ENCODE measurements around the gene SERINC2. TPM values are rescaled to one million over a fixed set of nuclear protein-coding genes. Genes with fewer than 3 reads are reported as not detected.

SERINC2 gene
- total and polyA plus RNA-seq, 9 of the 15 experiments (the other 6 are each of a cell fraction or from before 2014, with no cell fraction given): 0.07 to 1.2 (median 0.70) TPM; not detected in 2

DNA sequence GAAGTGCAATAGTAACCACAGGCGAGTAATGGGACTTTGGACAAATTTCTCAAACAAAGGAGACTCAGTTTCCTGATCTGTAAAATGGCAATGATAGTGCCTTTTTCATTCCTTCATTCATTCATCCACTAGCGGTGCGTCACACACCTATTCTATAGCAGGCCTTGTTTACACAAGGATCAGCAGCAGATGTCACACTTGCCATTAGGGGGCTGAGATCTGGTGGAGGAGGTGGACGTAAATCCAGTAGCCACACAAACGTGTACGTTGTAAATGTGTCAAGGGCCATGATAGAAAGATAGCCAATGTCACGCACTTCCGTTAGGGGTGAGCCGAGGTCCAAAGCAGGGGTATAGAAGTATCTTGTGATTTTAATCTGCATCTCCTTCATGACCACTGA is 34.2 kb downstream of the SERINC2 start (continued):
- TF ChIP-seq, protein P1, sequence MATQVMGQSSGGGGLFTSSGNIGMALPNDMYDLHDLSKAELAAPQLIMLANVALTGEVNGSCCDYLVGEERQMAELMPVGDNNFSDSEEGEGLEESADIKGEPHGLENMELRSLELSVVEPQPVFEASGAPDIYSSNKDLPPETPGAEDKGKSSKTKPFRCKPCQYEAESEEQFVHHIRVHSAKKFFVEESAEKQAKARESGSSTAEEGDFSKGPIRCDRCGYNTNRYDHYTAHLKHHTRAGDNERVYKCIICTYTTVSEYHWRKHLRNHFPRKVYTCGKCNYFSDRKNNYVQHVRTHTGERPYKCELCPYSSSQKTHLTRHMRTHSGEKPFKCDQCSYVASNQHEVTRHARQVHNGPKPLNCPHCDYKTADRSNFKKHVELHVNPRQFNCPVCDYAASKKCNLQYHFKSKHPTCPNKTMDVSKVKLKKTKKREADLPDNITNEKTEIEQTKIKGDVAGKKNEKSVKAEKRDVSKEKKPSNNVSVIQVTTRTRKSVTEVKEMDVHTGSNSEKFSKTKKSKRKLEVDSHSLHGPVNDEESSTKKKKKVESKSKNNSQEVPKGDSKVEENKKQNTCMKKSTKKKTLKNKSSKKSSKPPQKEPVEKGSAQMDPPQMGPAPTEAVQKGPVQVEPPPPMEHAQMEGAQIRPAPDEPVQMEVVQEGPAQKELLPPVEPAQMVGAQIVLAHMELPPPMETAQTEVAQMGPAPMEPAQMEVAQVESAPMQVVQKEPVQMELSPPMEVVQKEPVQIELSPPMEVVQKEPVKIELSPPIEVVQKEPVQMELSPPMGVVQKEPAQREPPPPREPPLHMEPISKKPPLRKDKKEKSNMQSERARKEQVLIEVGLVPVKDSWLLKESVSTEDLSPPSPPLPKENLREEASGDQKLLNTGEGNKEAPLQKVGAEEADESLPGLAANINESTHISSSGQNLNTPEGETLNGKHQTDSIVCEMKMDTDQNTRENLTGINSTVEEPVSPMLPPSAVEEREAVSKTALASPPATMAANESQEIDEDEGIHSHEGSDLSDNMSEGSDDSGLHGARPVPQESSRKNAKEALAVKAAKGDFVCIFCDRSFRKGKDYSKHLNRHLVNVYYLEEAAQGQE (IDR thresholded peaks at IDR 0.05; ENCODE audit: borderline replicate concordance): no peak
- TF ChIP-seq, protein P1 (CRISPR knock-in tag; IDR thresholded peaks at IDR 0.05; ENCODE audit: low read depth): no peak
- TF ChIP-seq ARNT (IDR thresholded peaks at IDR 0.05): no peak
- TF ChIP-seq POU5F1 (IDR thresholded peaks at IDR 0.05; ENCODE audit: borderline replicate concordance, low read depth, low read length, partially characterized antibody): no peak
- TF ChIP-seq ELF1 (tag; IDR thresholded peaks at IDR 0.05): no peak
- peak in 1 of 2 experiments; percentile 27; a peak in 2 of 4 replicates for TF ChIP-seq RAD21 (CRISPR knock-in tag; conservative IDR thresholded peaks at IDR 0.05 in 1 of 2, IDR thresholded peaks at IDR 0.05 in 1 of 2)
- TF ChIP-seq, protein P2, sequence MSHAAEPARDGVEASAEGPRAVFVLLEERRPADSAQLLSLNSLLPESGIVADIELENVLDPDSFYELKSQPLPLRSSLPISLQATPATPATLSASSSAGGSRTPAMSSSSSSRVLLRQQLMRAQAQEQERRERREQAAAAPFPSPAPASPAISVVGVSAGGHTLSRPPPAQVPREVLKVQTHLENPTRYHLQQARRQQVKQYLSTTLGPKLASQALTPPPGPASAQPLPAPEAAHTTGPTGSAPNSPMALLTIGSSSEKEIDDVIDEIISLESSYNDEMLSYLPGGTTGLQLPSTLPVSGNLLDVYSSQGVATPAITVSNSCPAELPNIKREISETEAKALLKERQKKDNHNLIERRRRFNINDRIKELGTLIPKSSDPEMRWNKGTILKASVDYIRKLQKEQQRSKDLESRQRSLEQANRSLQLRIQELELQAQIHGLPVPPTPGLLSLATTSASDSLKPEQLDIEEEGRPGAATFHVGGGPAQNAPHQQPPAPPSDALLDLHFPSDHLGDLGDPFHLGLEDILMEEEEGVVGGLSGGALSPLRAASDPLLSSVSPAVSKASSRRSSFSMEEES (CRISPR knock-in tag; IDR thresholded peaks at IDR 0.05): no peak
- TF ChIP-seq ETV1 (tag; conservative IDR thresholded peaks at IDR 0.05; ENCODE audit: low read depth): peak; percentile 64
- TF ChIP-seq NUFIP1 (IDR thresholded peaks at IDR 0.05; ENCODE audit: partially characterized antibody): no peak
- TF ChIP-seq KDM5B (IDR thresholded peaks at IDR 0.05; ENCODE audit: insufficient replicate concordance, low read depth, low read length): no peak
- TF ChIP-seq CREB1 (IDR thresholded peaks at IDR 0.05): no peak
- TF ChIP-seq CREB1 (CRISPR knock-in tag; IDR thresholded peaks at IDR 0.05): peak; percentile 46; the same call in 1 of the 2 replicates
- TF ChIP-seq CHD2 (IDR thresholded peaks at IDR 0.05; ENCODE audit: low read depth, low read length): no peak
- TF ChIP-seq ZNF57 (CRISPR knock-in tag; IDR thresholded peaks at IDR 0.05): no peak
- TF ChIP-seq HNRNPH1 (optimal IDR thresholded peaks at IDR 0.05; ENCODE audit: low read depth, low read length): no peak
- TF ChIP-seq POLR2H (tag; IDR thresholded peaks at IDR 0.05; ENCODE audit: low read depth): no peak
- TF ChIP-seq SNRNP70 (optimal IDR thresholded peaks at IDR 0.05; ENCODE audit: low read depth, low read length): no peak
- TF ChIP-seq, protein P3, sequence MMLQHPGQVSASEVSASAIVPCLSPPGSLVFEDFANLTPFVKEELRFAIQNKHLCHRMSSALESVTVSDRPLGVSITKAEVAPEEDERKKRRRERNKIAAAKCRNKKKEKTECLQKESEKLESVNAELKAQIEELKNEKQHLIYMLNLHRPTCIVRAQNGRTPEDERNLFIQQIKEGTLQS (IDR thresholded peaks at IDR 0.05): no peak
- TF ChIP-seq, protein P3 (CRISPR knock-in tag; conservative IDR thresholded peaks at IDR 0.05): no peak
- TF ChIP-seq ZNF668 (CRISPR knock-in tag; IDR thresholded peaks at IDR 0.05): no peak

Measured in K562 (cell line).